SU-DHL-6 (cell line): ENCODE results near the gene GALNT6.

ENCODE experiments used
- H2AFZ ChIP-seq: fragments of 200-600 bp; sonication (generic); 2 replicates; pipeline ENCODE4 v1.6.1; 2014; ENCODE audit warnings: low read depth, mild to moderate bottlenecking, moderate library complexity, mixed read lengths, antibody characterized with exemption, low read length; ENCODE audit not compliant: severe bottlenecking
- H3F3A ChIP-seq: fragments of 200-600 bp; shearing (Covaris generic); 2 replicates; pipeline ENCODE4 v1.6.0; 2016; ENCODE audit warnings: antibody characterized with exemption, mild to moderate bottlenecking; ENCODE audit not compliant: insufficient read depth
- H3K27ac ChIP-seq: fragments of 200-600 bp; sonication (generic); 2 replicates; pipeline ENCODE4 v1.5.1; 2016; ENCODE audit warnings: low read depth, mild to moderate bottlenecking, low read length, moderate library complexity, mixed read lengths
- H3K27me3 ChIP-seq: fragments of 200-600 bp; sonication (generic), shearing (Covaris generic); 2 replicates; pipeline ENCODE4 v1.6.0; 2014; ENCODE audit warnings: mild to moderate bottlenecking, low read length
- H3K36me3 ChIP-seq: fragments of 200-600 bp; sonication (generic); 2 replicates; pipeline ENCODE4 v1.6.1; 2014; ENCODE audit warnings: mild to moderate bottlenecking, low read length, mixed read lengths
- H3K4me2 ChIP-seq: fragments of 300-600, 200-600 bp; shearing (Covaris generic), sonication (generic); 2 replicates; pipeline ENCODE4 v1.6.0; 2014; ENCODE audit warnings: low read length, low read depth, mild to moderate bottlenecking; ENCODE audit not compliant: poor library complexity, severe bottlenecking
- H3K4me3 ChIP-seq: fragments of 200-600 bp; sonication (generic); 2 replicates; pipeline ENCODE4 v1.5.1; 2014; ENCODE audit warnings: antibody characterized with exemption, low read length, mild to moderate bottlenecking, mixed read lengths; ENCODE audit not compliant: insufficient read depth, poor library complexity, severe bottlenecking
- H3K79me2 ChIP-seq: fragments of 200-600 bp; sonication (generic); 2 replicates; pipeline ENCODE4 v1.6.1; 2014; ENCODE audit warnings: mild to moderate bottlenecking, low read length, moderate library complexity; ENCODE audit not compliant: insufficient read depth
- H3K9ac ChIP-seq: fragments of 200-600 bp; sonication (generic); 2 replicates; pipeline ENCODE4 v1.7.0; 2014; ENCODE audit warnings: mild to moderate bottlenecking, low read length
- H3K9me2 ChIP-seq: fragments of 200-600 bp; sonication (generic); replicated peaks from 2 replicates; pipeline ENCODE4 v1.6.1; 2014; ENCODE audit warnings: low read length; ENCODE audit not compliant: insufficient read depth
- H3K9me3 ChIP-seq: fragments of 200-600 bp; sonication (generic); 2 replicates; pipeline ENCODE4 v1.6.1; 2014; ENCODE audit warnings: low read length, mixed read lengths; ENCODE audit not compliant: insufficient read depth
- H4K20me1 ChIP-seq: fragments of 200-600 bp; sonication (generic); 2 replicates; pipeline ENCODE4 v1.6.1; 2014; ENCODE audit warnings: low read depth, mild to moderate bottlenecking, antibody characterized with exemption, low read length, moderate library complexity, mixed read lengths
- EZH2phosphoT487 ChIP-seq: fragments of 200-600 bp; sonication (generic), shearing (Covaris generic); conservative IDR thresholded peaks from 2 replicates; pipeline ENCODE4 v1.6.1; 2018; ENCODE audit warnings: mild to moderate bottlenecking, antibody characterized with exemption, low read length, moderate library complexity, mixed read lengths
- TF ChIP-seq, protein P1 (sequence below): fragments of 200-600 bp; sonication (generic); IDR thresholded peaks from one replicate; pipeline ENCODE4 v1.5.1; 2017; ENCODE audit warnings: antibody characterized with exemption, mild to moderate bottlenecking, low read length, moderate library complexity; ENCODE audit not compliant: insufficient read depth, poor library complexity, severe bottlenecking

The GALNT6 gene

DNA sequence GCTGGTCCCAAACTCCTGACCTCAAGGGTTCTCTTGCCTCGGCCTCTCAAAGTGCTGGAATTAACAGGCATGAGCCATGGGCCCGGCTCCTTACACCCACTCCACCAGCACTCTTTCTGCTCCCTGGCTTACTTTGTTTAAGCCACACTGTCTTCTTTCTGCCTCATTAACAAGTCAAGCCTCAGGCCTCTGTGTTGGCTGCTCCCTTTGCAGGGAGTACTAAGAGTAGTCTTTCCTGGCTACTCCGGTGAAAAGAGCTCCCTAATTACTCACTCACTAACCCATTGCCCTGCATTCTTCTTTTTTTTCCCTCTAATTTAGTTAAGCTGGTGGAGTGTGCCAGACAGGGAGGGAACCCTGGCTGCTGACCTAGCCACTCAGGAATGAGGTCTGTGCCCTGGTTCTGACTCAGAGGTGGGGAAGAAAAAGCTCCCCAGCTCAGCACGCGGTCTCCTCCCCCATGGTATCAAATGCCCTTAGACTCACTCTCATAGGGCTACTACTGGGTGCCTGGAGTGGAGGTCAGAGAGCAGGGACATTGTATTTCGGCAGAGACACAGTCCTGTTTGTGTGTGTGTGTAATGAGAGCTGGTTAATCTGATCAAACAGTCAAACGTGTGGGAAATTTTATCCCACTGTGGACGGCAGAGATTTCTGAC lies 19.8 kb downstream of the GALNT6 start:
- H2AFZ ChIP-seq, result no peak overlapping the region
- no peak overlapping the region for H3K4me2 ChIP-seq
- no peaks in the 10 kb centered on the region for H3K36me3 ChIP-seq
- H3F3A ChIP-seq, result no peaks in the 10 kb centered on the region
- no peaks in the 10 kb centered on the region for H4K20me1 ChIP-seq
- no peak overlapping the region for H3K27ac ChIP-seq
- no peaks in the 10 kb centered on the region for H3K9me2 ChIP-seq
- H3K4me3 ChIP-seq, result no peak overlapping the region
- no peaks in the 10 kb centered on the region for H3K27me3 ChIP-seq
- TF ChIP-seq EZH2phosphoT487, result no peak
- TF ChIP-seq, protein P1, sequence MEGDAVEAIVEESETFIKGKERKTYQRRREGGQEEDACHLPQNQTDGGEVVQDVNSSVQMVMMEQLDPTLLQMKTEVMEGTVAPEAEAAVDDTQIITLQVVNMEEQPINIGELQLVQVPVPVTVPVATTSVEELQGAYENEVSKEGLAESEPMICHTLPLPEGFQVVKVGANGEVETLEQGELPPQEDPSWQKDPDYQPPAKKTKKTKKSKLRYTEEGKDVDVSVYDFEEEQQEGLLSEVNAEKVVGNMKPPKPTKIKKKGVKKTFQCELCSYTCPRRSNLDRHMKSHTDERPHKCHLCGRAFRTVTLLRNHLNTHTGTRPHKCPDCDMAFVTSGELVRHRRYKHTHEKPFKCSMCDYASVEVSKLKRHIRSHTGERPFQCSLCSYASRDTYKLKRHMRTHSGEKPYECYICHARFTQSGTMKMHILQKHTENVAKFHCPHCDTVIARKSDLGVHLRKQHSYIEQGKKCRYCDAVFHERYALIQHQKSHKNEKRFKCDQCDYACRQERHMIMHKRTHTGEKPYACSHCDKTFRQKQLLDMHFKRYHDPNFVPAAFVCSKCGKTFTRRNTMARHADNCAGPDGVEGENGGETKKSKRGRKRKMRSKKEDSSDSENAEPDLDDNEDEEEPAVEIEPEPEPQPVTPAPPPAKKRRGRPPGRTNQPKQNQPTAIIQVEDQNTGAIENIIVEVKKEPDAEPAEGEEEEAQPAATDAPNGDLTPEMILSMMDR, result no peak
- no peak overlapping the region for H3K9ac ChIP-seq
- H3K79me2 ChIP-seq, result no peaks in the 10 kb centered on the region
- H3K9me3 ChIP-seq, result no peaks in the 10 kb centered on the region

DNA sequence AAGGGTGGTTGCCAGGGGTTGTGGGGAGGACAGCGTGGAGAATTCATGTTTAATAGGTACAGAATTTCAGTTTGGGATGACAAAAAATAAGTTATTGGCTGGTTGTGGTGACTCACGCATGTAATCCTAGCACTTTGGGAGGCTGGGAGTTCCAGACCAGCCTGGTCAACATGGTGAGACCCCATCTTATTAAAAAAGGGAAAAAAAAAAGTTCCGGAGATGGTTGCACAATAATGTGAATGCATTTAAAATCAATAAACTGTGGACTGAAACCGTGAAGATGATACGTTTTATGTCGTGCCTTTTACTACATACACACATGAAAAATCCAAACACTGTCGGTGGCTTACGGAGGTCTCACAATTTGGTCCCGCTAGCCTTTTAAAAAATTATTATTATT lies 20.5 kb downstream of the GALNT6 start:
- Histone ChIP-seq H3K9ac (no peak overlapping the region), H3K4me2 (no peak overlapping the region), H3K27me3 (no peaks in the 10 kb centered on the region), H3K27ac (no peak overlapping the region), H3K9me3 (no peaks in the 10 kb centered on the region), H2AFZ (no peak overlapping the region), H3F3A (no peaks in the 10 kb centered on the region), H3K36me3 (no peaks in the 10 kb centered on the region), H4K20me1 (no peaks in the 10 kb centered on the region), H3K9me2 (no peaks in the 10 kb centered on the region), H3K4me3 (no peak overlapping the region), H3K79me2 (no peaks in the 10 kb centered on the region)
- no peak for TF ChIP-seq EZH2phosphoT487
- TF ChIP-seq, protein P1, result no peak

DNA sequence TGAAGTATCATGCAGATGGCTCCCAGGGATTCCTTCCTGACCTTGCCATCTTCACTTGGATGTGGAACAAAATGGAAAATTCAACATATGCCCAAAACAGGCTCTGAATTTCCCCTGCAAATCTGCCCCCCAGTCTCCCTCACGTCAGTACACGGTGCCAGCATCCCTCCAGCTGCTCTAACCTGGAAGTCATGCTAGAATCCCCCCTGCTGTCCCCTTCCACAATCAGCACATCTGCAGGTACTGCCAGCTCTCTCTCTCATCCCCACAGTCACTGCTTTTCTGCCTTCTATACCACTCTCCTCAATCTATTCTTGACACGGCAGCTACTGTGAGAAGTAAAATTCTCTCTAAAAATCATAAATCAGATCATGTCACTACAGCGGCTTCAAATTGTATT lies 21.6 kb downstream of the GALNT6 start:
- TF ChIP-seq, protein P1, result no peak
- TF ChIP-seq EZH2phosphoT487, result no peak
- Histone ChIP-seq H3K27me3 (no peaks in the 10 kb centered on the region), H3K27ac (no peak overlapping the region)

More for the DNA sequence above, 21.6 kb downstream of the GALNT6 start:
- H2AFZ ChIP-seq, result no peak overlapping the region
- H4K20me1 ChIP-seq, result no peaks in the 10 kb centered on the region
- H3K4me3 ChIP-seq, result no peak overlapping the region
- H3K9me3 ChIP-seq, result no peaks in the 10 kb centered on the region
- H3K4me2 ChIP-seq, result peak overlapping the region; percentile 3
- H3K9ac ChIP-seq, result no peak overlapping the region
- H3K9me2 ChIP-seq, result no peaks in the 10 kb centered on the region
- no peaks in the 10 kb centered on the region for H3F3A ChIP-seq
- H3K36me3 ChIP-seq, result no peaks in the 10 kb centered on the region
- no peaks in the 10 kb centered on the region for H3K79me2 ChIP-seq
